GM19035 (cell line): ENCODE results near the gene BLOC1S1.
"Not testable (repeated sequence)": the region's sequence is repeated elsewhere in the genome, so short reads cannot be mapped to it uniquely, and the experiment has no call there.

Experiments used
- ATAC-seq: cut with Tn5 transposase; IDR thresholded peaks from one replicate; pipeline ENCODE4 v1.9.1; 2021; ENCODE audit not compliant: unreplicated experiment

Gene BLOC1S1

DNA sequence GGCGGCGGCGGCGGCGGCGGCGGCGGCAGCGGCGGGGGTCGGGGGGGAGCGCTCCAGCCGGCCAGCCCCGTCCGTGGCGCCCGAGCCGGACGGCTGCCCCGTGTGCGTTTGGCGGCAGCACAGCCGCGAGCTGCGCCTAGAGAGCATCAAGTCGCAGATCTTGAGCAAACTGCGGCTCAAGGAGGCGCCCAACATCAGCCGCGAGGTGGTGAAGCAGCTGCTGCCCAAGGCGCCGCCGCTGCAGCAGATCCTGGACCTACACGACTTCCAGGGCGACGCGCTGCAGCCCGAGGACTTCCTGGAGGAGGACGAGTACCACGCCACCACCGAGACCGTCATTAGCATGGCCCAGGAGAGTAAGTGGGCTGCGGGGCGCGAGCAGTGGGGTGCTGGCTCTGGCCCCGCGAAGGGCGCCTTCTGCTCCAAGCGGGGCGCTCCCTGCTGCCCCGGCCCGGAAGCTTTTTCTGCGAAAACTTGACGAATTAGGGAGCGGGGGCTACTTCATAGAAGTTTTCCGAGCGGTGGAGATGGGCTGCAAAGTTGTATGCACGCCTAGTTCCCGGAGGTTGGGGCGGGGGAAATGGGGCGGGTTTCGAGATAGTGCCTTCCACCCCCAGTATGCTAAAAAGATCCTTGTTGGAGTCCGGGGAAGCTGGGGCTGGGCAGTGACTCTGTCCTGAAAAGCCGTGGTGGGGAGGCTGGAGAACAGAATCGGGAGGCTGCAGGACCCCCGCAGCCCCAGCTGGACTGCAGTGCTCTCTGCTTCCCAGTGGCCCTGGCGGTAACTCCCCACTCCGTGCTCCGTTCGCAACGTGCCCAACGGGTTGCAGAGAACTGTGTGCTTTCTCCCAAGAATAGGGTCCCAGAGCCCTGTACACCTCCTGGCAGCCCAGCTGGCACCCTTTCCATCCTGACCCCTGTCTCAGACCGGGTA is 27.8 kb downstream of the BLOC1S1 start:
- peak; percentile 58 for ATAC-seq

GRCh38 chr12:55744340-55745030 is 28.6 kb downstream of the BLOC1S1 start:
- ATAC-seq = no peak

DNA sequence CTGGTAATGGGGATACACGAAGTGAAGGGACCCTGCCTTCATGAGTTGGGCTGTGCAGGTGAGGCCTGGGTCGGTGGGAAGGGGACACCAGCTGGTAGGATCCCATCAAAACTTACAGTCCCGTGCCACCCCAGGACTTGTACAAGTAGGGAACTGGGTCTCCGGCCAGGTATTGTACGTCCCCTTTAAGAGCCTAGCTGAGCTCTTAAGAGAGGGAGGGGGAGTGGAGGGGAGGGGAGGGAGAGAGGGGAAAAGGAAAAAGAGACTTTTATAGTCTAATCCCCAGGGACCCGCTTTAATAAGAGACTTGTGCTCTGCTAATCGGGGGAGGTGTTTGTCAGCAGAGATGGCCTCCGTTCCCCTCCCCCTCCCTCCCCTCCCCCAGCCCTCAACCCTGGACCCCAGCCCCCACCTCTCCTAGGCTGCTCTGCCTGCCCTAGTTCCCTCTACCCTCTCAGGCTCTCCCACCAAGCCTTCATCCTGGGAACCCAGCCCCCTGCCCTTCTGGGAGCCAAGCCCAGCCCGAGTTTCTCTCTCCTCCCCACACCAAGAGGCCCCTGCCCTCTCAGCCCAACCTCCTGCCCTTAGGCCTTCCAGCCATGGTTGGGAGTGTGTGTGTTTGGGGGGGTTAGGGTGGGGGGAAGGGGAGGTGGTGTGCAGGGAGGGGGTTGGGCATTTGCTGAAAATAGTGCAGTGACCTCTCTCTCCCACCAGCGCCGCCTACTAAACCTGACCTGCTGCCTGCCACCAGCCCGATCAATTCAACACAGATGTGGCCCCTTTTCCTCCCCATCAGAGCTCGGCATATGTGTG is 29.7 kb downstream of the BLOC1S1 start:
- no peak for ATAC-seq

GRCh38 chr12:55746174-55746912 is 30.5 kb downstream of the BLOC1S1 start:
- ATAC-seq = no peak

GRCh38 chr12:55746913-55747231 is 31.0 kb downstream of the BLOC1S1 start:
- ATAC-seq = no peak

DNA sequence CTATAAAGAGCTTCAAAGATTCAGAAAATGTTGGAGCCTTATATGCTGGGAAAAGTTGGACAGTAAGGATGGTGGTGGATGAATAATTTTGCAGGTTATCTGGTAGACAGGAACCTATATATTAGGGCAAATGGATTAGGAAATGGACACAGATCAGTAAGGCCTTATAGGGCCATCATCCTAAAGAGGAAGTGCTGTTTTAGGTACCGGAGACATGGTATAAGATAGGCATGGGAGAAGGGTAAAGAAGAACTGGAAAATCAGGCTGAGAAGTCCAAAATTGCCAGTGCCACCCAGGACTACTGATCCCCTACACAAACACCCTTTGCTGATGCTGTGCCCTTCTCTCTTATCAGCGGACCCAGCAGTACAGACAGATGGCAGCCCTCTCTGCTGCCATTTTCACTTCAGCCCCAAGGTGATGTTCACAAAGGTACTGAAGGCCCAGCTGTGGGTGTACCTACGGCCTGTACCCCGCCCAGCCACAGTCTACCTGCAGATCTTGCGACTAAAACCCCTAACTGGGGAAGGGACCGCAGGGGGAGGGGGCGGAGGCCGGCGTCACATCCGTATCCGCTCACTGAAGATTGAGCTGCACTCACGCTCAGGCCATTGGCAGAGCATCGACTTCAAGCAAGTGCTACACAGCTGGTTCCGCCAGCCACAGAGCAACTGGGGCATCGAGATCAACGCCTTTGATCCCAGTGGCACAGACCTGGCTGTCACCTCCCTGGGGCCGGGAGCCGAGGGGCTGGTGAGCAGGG is 32.6 kb downstream of the BLOC1S1 start:
- no peak for ATAC-seq

GRCh38 chr12:55755246-55755645 is 39.4 kb downstream of the BLOC1S1 start:
- ATAC-seq = no peak

- no peak for ATAC-seq
Measured at GRCh38 chr12:55757701-55758100, 41.9 kb downstream of the BLOC1S1 start.

GRCh38 chr12:55758575-55758974 is 42.7 kb downstream of the BLOC1S1 start:
- ATAC-seq = not testable (repeated sequence)

DNA sequence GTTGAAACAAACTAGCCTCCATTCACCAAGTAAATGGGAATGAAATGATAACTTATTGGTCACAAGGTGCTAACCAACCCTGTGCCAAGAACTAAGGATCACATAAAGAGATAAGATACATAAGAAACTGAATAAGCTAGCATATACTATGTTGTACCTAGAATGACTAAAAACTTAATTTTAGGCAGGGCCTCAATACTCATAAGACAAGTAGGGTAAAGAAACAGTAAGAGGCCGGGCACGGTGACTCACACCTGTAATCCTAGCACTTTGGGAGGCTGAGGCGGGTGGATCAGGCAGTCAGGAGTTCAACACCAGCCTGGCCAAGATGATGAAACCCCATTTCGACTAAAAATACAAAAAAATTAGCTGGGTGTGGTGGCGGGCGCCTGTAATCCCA is 44.8 kb downstream of the BLOC1S1 start:
- no peak for ATAC-seq

GRCh38 chr12:55762646-55763045 is 46.8 kb downstream of the BLOC1S1 start:
- ATAC-seq = no peak

DNA sequence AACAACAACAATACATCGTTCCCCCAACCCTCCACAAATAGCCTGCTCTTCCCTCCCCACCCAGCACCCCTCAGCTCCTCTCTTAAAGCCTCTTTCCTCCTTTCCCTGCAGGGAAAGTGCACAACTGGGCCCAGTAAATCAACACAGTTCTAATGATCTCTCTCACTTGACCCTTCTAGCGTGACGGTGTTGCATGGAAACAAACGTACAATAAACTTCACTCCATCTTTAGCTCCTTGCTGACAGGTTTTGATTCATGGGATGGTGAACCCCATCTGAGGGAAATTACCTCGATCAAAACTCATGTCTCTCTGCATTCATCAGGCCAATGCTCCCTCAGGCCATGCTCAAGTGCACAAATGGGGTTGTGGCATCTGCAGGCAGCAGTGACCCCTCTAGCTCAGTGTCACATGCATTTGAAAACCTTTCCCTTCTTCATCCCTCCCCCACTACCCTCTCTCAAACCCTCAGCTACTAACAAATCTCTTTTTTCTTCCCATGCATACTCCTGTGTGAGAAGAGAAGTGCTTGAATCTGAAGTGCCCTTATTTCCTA is 50.0 kb downstream of the BLOC1S1 start:
- no peak for ATAC-seq

DNA sequence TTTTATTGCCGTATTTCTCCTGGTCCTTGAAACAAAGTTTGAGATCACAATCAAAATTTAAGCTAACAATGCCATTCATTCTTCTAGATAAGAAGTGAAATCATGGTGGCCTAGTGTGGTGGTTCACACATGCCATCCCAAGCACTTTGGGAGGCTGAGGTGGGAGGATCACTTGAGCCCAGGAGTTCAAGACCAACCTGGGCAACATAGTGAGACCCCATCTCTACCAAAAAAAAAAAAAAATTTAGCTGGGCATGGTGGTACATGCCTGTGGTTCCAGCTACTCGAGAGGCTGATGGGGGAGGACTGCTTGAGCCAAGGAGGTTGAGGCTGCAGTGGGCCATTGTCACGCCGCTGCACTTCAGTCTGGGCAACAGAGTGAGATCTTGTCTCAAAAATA is 51.3 kb downstream of the BLOC1S1 start:
- no peak for ATAC-seq
